PC-9 (cell line): Measurements from ENCODE around the gene FAM89B. TPM values are rescaled to one million over a fixed set of nuclear protein-coding genes. Genes with fewer than 3 reads are reported as not detected.

Experiments used
- BruUV-seq: library from RNA; stranded (reverse); fragments of 400-500 nt; replicated peaks from 2 replicates; lab custom pipeline; 2021; lab: Mats Ljungman, UMichigan
- CTCF ChIA-PET: fragments of 300-600 bp; sonication (Branson Sonifier 250); formaldehyde crosslinking; loops from one replicate; lab custom pipeline; 2022; ENCODE audit warnings: antibody characterized with exemption; lab: Charles Lee
- POLR2A ChIA-PET: fragments of 300-600 bp; sonication (Branson Sonifier 250); formaldehyde crosslinking; loops from one replicate; lab custom pipeline; 2022; ENCODE audit warnings: antibody characterized with exemption; ENCODE audit not compliant: unreplicated experiment; lab: Charles Lee
- DNase-seq, 2 experiments: peaks; one replicate each; pipeline versions ENCODE4 v3.0.0 to v3.0.0-alpha.2; 2015 to 2022; ENCODE audit warnings: mixed read lengths in 1 of 2
- H2AFZ ChIP-seq: fragments of 200-600 bp; sonication (generic); 2 replicates; pipeline ENCODE4 v1.8.1; 2017; ENCODE audit warnings: antibody characterized with exemption
- H3F3A ChIP-seq: fragments of 200-600 bp; sonication (generic); 2 replicates; pipeline ENCODE4 v1.8.1; 2017; ENCODE audit warnings: antibody characterized with exemption, mild to moderate bottlenecking, low read depth; ENCODE audit not compliant: insufficient read depth
- H3K27ac ChIP-seq: fragments of 200-600 bp; sonication (generic); 2 replicates; pipeline ENCODE4 v1.6.1; 2016; ENCODE audit warnings: mixed run types
- H3K27me3 ChIP-seq: fragments of 200-600 bp; sonication (generic); 2 replicates; pipeline ENCODE4 v1.6.1; 2016; ENCODE audit warnings: low read depth, mixed run types; ENCODE audit not compliant: insufficient read depth
- H3K36me3 ChIP-seq: fragments of 200-600 bp; sonication (generic); 2 replicates; pipeline ENCODE4 v1.6.1; 2016; ENCODE audit warnings: low read depth, mixed run types
- H3K4me1 ChIP-seq: fragments of 200-600 bp; sonication (generic); replicated peaks from 2 replicates; pipeline ENCODE4 v1.6.1; 2016; ENCODE audit warnings: mixed run types; ENCODE audit not compliant: insufficient read depth
- H3K4me2 ChIP-seq: fragments of 200-600 bp; sonication (generic); 2 replicates; pipeline ENCODE4 v1.6.1; 2017; ENCODE audit warnings: mixed run types
- H3K4me3 ChIP-seq: fragments of 200-600 bp; sonication (generic); 2 replicates; pipeline ENCODE4 v1.6.1; 2016; ENCODE audit warnings: mixed run types
- H3K79me2 ChIP-seq: fragments of 200-600 bp; sonication (generic); 2 replicates; pipeline ENCODE4 v1.6.1; 2017; ENCODE audit warnings: low read depth, mixed run types
- H3K9me2 ChIP-seq: fragments of 200-600 bp; sonication (generic); 2 replicates; pipeline ENCODE4 v1.8.1; 2017; ENCODE audit warnings: mild to moderate bottlenecking; ENCODE audit not compliant: insufficient read depth
- H3K9me3 ChIP-seq: fragments of 200-600 bp; sonication (generic); 2 replicates; pipeline ENCODE4 v1.8.1; 2016; ENCODE audit warnings: low read depth; ENCODE audit not compliant: insufficient read depth
- H4K20me1 ChIP-seq: fragments of 200-600 bp; sonication (generic); 2 replicates; pipeline ENCODE4 v1.8.1; 2017; ENCODE audit not compliant: insufficient read depth
- EZH2 ChIP-seq: fragments of 200-600 bp; sonication (generic); IDR thresholded peaks from 2 replicates; pipeline ENCODE4 v1.8.0; 2017; ENCODE audit warnings: antibody characterized with exemption, low read depth
- intact Hi-C: fragments of 100-400 bp; cut with micrococcal nuclease; formaldehyde crosslinking; loops from one replicate; pipeline ENCODE4 v1.10.0; 2022; ENCODE audit not compliant: unreplicated experiment
- total RNA-seq: library from RNA; stranded (reverse); gene quantifications from 2 replicates; pipeline ENCODE4 v1.2.3, GENCODE V29; 2021
- TF ChIP-seq, protein P1 (sequence below): fragments of 200-600 bp; sonication (generic); conservative IDR thresholded peaks from 2 replicates; pipeline ENCODE4 v1.6.1; 2017; ENCODE audit warnings: mixed run types, antibody characterized with exemption, mild to moderate bottlenecking, moderate library complexity

Gene FAM89B
- total RNA-seq, 1 experiment from 2014 or later = 53.3 TPM

GRCh38 chr11:65599216-65599954 lies 27.0 kb downstream of the FAM89B start:
- no peak overlapping the region for H3K27ac ChIP-seq
- H3K9me2 ChIP-seq = no peaks in the 10 kb centered on the region
- H3F3A ChIP-seq = peaks cover 21% of the 10 kb centered on the region
- DNase-seq = no peak
- H3K4me2 ChIP-seq = no peak overlapping the region
- no peak overlapping the region for H2AFZ ChIP-seq
- intact Hi-C loops = no loop called here
- H3K79me2 ChIP-seq = no peaks in the 10 kb centered on the region
- 0 out of 2 replicates have a peak, but pooled peaks cover 7% of the 10 kb centered on the region for H3K4me1 ChIP-seq
- no peaks in the 10 kb centered on the region for H3K36me3 ChIP-seq
- CTCF ChIA-PET = no interaction called here
- H4K20me1 ChIP-seq = no peaks in the 10 kb centered on the region
- TF ChIP-seq EZH2 = no peak
- TF ChIP-seq, protein P1, sequence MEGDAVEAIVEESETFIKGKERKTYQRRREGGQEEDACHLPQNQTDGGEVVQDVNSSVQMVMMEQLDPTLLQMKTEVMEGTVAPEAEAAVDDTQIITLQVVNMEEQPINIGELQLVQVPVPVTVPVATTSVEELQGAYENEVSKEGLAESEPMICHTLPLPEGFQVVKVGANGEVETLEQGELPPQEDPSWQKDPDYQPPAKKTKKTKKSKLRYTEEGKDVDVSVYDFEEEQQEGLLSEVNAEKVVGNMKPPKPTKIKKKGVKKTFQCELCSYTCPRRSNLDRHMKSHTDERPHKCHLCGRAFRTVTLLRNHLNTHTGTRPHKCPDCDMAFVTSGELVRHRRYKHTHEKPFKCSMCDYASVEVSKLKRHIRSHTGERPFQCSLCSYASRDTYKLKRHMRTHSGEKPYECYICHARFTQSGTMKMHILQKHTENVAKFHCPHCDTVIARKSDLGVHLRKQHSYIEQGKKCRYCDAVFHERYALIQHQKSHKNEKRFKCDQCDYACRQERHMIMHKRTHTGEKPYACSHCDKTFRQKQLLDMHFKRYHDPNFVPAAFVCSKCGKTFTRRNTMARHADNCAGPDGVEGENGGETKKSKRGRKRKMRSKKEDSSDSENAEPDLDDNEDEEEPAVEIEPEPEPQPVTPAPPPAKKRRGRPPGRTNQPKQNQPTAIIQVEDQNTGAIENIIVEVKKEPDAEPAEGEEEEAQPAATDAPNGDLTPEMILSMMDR = no peak
- BruUV-seq = no TSS peak
- no peaks in the 10 kb centered on the region for H3K9me3 ChIP-seq
- POLR2A ChIA-PET = no interaction called here
- no peaks in the 10 kb centered on the region for H3K27me3 ChIP-seq
- H3K4me3 ChIP-seq = no peak overlapping the region

DNA sequence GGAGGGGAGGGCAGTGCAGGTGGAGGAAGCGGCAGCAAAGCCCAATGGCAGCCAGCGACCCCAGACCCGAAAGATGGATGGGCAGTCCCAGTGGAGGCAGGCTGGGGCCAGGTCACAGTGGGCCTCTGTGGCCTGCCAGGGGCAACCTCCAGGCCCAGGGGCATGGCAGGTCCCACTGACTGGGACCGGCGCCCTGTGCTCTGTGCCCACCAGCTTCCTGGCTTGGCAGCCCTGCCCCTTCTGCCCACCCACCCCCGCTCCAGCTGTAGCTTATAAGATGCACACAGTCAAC lies 27.6 kb downstream of the FAM89B start:
- CTCF ChIA-PET = no interaction called here

DNA sequence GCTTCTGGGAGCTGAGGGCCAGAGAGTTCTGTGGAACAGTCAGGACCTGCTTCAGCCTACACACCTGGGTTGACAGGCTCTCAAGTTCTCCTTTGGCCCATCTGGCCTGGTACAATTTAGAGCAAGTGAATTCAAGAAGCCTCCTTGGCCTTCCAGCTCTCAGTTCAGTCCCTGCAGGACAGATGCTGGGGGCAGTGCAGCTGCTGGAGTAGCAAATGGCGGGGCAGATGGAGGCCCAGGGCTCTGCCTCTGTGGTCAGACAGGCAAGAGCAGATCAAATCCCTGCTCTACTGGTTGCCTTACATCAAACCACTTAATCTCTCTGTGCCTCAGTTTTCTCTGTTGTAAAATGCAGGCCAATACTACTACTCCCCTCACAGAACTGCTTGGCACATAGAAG lies 31.9 kb downstream of the FAM89B start:
- H3K9me3 ChIP-seq = no peaks in the 10 kb centered on the region
- H2AFZ ChIP-seq = no peak overlapping the region
- no peaks in the 10 kb centered on the region for H3K27me3 ChIP-seq
- H3F3A ChIP-seq = peaks cover 8% of the 10 kb centered on the region; the same call in 1 of the 2 replicates
- TF ChIP-seq, protein P1 = no peak
- no peak for TF ChIP-seq EZH2
- no peaks in the 10 kb centered on the region for H3K4me1 ChIP-seq
- BruUV-seq = no TSS peak
- no peaks in the 10 kb centered on the region for H3K36me3 ChIP-seq
- no peaks in the 10 kb centered on the region for H3K79me2 ChIP-seq
- H3K27ac ChIP-seq = no peak overlapping the region
- POLR2A ChIA-PET = interaction anchor here (0.6 kb wide), 1 partner anchor 25 kb away, joined by 12 read pairs; no protein-coding TSS in a partner anchor
- CTCF ChIA-PET = interaction anchor here (0.6 kb wide), 1 partner anchor 43 kb away, joined by 3 read pairs; no protein-coding TSS in a partner anchor
- H3K4me2 ChIP-seq = no peak overlapping the region
- H4K20me1 ChIP-seq = peaks cover 1% of the 10 kb centered on the region; the same call in 1 of the 2 replicates
- H3K4me3 ChIP-seq = no peak overlapping the region
- no peaks in the 10 kb centered on the region for H3K9me2 ChIP-seq
- intact Hi-C loops = no loop called here
- no peak for DNase-seq

More for the DNA sequence above, 27.6 kb downstream of the FAM89B start:
- Histone ChIP-seq H3F3A (peaks cover 17% of the 10 kb centered on the region), H3K79me2 (no peaks in the 10 kb centered on the region), H4K20me1 (no peaks in the 10 kb centered on the region), H3K27me3 (no peaks in the 10 kb centered on the region), H3K9me3 (no peaks in the 10 kb centered on the region), H3K9me2 (no peaks in the 10 kb centered on the region), H3K4me1 (0 out of 2 replicates have a peak, but pooled peaks cover 7% of the 10 kb centered on the region), H3K4me3 (no peak overlapping the region), H3K27ac (no peak overlapping the region), H3K36me3 (no peaks in the 10 kb centered on the region), H2AFZ (no peak overlapping the region), H3K4me2 (no peak overlapping the region)
- no peak for DNase-seq
- intact Hi-C loops = no loop called here
- POLR2A ChIA-PET = no interaction called here
- no TSS peak for BruUV-seq
- TF ChIP-seq, protein P1 = no peak
- TF ChIP-seq EZH2 = no peak
